A673 (cell line): ENCODE measurements around the gene B4GALT3. TPM values are rescaled to one million over a fixed set of nuclear protein-coding genes. Genes with fewer than 3 reads are reported as not detected.
A peak's percentile ranks its signal among the peaks of the same experiment; 100 is the strongest.

Source experiments
- BruUV-seq: library from RNA; stranded (reverse); fragments of 400-500 nt; replicated peaks from 2 replicates; lab custom pipeline; 2021; lab: Mats Ljungman, UMichigan
- CTCF ChIA-PET: fragments of 300-600 bp; sonication (Branson Sonifier 250); formaldehyde crosslinking; loops from one replicate; lab custom pipeline; 2022; ENCODE audit warnings: antibody characterized with exemption; lab: Charles Lee
- POLR2A ChIA-PET: fragments of 300-600 bp; sonication (Branson Sonifier 250); formaldehyde crosslinking; loops from one replicate; lab custom pipeline; 2022; ENCODE audit warnings: antibody characterized with exemption; ENCODE audit not compliant: low non-redundant PET; lab: Charles Lee
- DNase-seq: peaks from one replicate; pipeline ENCODE4 v3.0.0-alpha.2; 2015; ENCODE audit warnings: low spot score
- H3K27ac ChIP-seq: fragments of 200-600 bp; sonication (generic); 2 replicates; pipeline ENCODE4 v1.5.1; 2016; ENCODE audit warnings: mixed run types, low read depth, mild to moderate bottlenecking, mixed read lengths, antibody characterized with exemption, low read length; ENCODE audit not compliant: poor library complexity, severe bottlenecking
- H3K27me3 ChIP-seq: fragments of 200-600 bp; sonication (generic); replicated peaks from 2 replicates; pipeline ENCODE4 v1.6.1; 2017; ENCODE audit warnings: mixed run types, low read depth, mild to moderate bottlenecking, mixed read lengths, antibody characterized with exemption, low read length; ENCODE audit not compliant: insufficient read depth, poor library complexity
- H3K36me3 ChIP-seq: fragments of 200-600 bp; sonication (generic); 2 replicates; pipeline ENCODE4 v1.6.1; 2016; ENCODE audit warnings: mixed run types, mild to moderate bottlenecking, mixed read lengths, antibody characterized with exemption, low read length; ENCODE audit not compliant: insufficient read depth, poor library complexity, severe bottlenecking
- H3K4me1 ChIP-seq: fragments of 200-600 bp; sonication (generic); 2 replicates; pipeline ENCODE4 v1.6.1; 2017; ENCODE audit warnings: mixed run types, mild to moderate bottlenecking, mixed read lengths, antibody characterized with exemption, low read length; ENCODE audit not compliant: insufficient read depth, poor library complexity, severe bottlenecking
- H3K4me3 ChIP-seq: fragments of 200-600 bp; sonication (generic); 2 replicates; pipeline ENCODE4 v1.5.1; 2016; ENCODE audit warnings: low read depth, mixed run types, mild to moderate bottlenecking, mixed read lengths, low read length; ENCODE audit not compliant: poor library complexity, severe bottlenecking
- H3K9me3 ChIP-seq: fragments of 200-600 bp; sonication (generic); 2 replicates; pipeline ENCODE4 v1.6.1; 2016; ENCODE audit warnings: mixed run types, low read depth, mild to moderate bottlenecking, mixed read lengths, antibody characterized with exemption, low read length; ENCODE audit not compliant: poor library complexity, severe bottlenecking
- CTCF ChIP-seq: fragments of 300-800, 200-600 bp; sonication (generic); conservative IDR thresholded peaks from 2 replicates; pipeline ENCODE4 v1.5.1; 2017; ENCODE audit warnings: low read depth, mild to moderate bottlenecking, antibody characterized with exemption, low read length, moderate library complexity, mixed read lengths
- EZH2 ChIP-seq: fragments of 200-600 bp; sonication (generic); IDR thresholded peaks from 2 replicates; pipeline ENCODE4 v1.6.1; 2017; ENCODE audit warnings: borderline replicate concordance, low read depth, mild to moderate bottlenecking, mixed read lengths, antibody characterized with exemption, low read length; ENCODE audit not compliant: poor library complexity, severe bottlenecking
- intact Hi-C: fragments of 100-400 bp; cut with micrococcal nuclease; formaldehyde crosslinking; loops from one replicate; pipeline ENCODE4 v1.10.0; 2022; ENCODE audit not compliant: unreplicated experiment
- total RNA-seq: library from RNA; stranded (reverse); gene quantifications from 2 replicates; pipeline ENCODE4 v1.2.3, GENCODE V29; 2021

Gene B4GALT3
- total RNA-seq, 1 experiment from 2014 or later, result 55.1 TPM

DNA sequence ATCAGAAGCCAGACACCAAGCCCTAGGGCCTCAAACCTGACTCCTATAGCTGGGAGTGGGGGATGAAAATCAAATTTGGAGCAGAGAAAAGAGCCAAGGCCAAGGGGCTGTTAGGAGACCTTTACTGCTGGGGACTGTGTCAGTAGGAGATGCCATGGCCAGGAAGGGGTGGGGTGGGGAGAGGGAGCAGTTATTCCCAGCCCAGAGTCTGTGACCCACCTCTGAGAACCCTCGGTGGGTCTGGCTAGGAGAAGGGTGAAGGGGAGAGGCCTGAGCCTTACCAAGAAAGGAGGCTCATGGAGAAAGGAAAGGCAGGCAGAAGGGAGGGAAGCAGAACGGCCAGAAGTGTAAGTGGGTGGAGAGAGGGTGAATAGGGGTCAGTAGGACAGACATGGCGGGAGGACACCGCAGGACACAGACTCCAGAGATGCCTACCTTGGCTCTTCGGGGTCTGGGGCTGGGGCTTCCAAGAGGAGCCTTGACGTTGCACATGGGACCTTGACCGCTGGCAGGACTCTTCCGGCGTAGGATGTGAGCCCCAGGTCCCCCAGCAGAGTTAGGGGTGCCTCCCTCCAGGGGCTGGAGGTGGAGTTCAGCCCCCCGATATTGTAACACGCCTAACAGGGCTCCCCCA lies 20.4 kb upstream of the B4GALT3 start:
- Histone ChIP-seq H3K27ac (peak overlapping the region; percentile 87), H3K4me3 (peak overlapping the region; percentile 57), H3K27me3 (no peaks in the 10 kb centered on the region), H3K36me3 (peaks cover 33% of the 10 kb centered on the region), H3K4me1 (peaks cover 55% of the 10 kb centered on the region), H3K9me3 (no peaks in the 10 kb centered on the region)
- ChIA-PET POLR2A (no interaction called here), CTCF (interaction anchor here (0.6 to 0.7 kb wide), 2 partner anchors 28 to 164 kb away, joined by 5 to 7 read pairs; partner anchors contain the start of gene TOMM40L)
- no peak for TF ChIP-seq EZH2
- no peak for TF ChIP-seq CTCF
- BruUV-seq, result no TSS peak
- intact Hi-C loops, result no loop called here
- DNase-seq, result no peak

GRCh38 chr1:161196521-161197451 lies 19.5 kb upstream of the B4GALT3 start:
- DNase-seq, result peak; percentile 46
- peaks cover 40% of the 10 kb centered on the region for H3K36me3 ChIP-seq
- no peaks in the 10 kb centered on the region for H3K9me3 ChIP-seq
- TF ChIP-seq EZH2 (no peak), CTCF (no peak)
- no peaks in the 10 kb centered on the region for H3K27me3 ChIP-seq
- ChIA-PET POLR2A (interaction anchor here (0.5 kb wide), 1 partner anchor 89 kb away, joined by 13 read pairs; no protein-coding TSS in a partner anchor), CTCF (no interaction called here)
- peak overlapping the region; percentile 57 for H3K4me3 ChIP-seq
- no TSS peak for BruUV-seq
- intact Hi-C loops, result no loop called here
- peaks cover 54% of the 10 kb centered on the region for H3K4me1 ChIP-seq
- H3K27ac ChIP-seq, result peak overlapping the region; percentile 87

DNA sequence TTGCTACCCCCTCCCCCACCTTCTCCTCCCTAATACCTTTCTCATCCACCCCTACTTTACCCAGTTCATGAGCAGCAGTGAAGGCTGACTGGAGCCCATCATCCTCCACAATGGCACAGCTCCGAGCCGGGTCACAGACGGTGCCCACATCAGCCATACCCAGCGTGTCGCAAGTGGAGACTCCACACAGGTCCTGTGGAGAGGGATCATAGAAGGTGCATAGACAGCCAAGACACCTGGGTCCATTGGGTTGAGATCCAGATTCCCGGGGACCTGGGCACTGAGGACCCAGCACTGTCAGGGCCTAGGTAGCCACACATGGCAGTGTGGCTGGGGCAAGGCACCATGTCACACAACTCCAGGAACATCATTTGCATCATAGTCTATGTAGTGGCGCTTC lies 18.8 kb upstream of the B4GALT3 start:
- no peak for DNase-seq
- peaks cover 47% of the 10 kb centered on the region for H3K4me1 ChIP-seq
- CTCF ChIA-PET, result no interaction called here
- no TSS peak for BruUV-seq
- no peaks in the 10 kb centered on the region for H3K27me3 ChIP-seq
- intact Hi-C loops, result no loop called here
- H3K36me3 ChIP-seq, result peaks cover 47% of the 10 kb centered on the region
- H3K27ac ChIP-seq, result peak overlapping the region; percentile 87
- POLR2A ChIA-PET, result no interaction called here
- TF ChIP-seq EZH2 (no peak), CTCF (no peak)
- no peaks in the 10 kb centered on the region for H3K9me3 ChIP-seq
- no peak overlapping the region for H3K4me3 ChIP-seq
